Activated T-helper 1 cell treated with anti-CD3 and anti-CD28 coated beads, Interleukin-12 subunit alpha, Interleukin-12 subunit beta, Interleukin-2, Interleukin-4 antibody, amounts not matched to agents 30 ng/mL and 10 ng/mL and 1 ng/mL, durations not matched to agents 14 hours and 24 hours and 36 hours (primary cell): ENCODE results near the gene ATG13. TPM values are rescaled to one million over a fixed set of nuclear protein-coding genes. Genes with fewer than 3 reads are reported as not detected.
"Not testable (repeated sequence)": the region's sequence is repeated elsewhere in the genome, so short reads cannot be mapped to it uniquely, and the experiment has no call there.

Experiments
- DNase-seq: peaks from one replicate; pipeline ENCODE4 v3.0.0; 2021; ENCODE audit warnings: low spot score
- H3K27ac Mint-ChIP-seq: one replicate; pipeline ENCODE4 v1.8.0; 2021; ENCODE audit warnings: mild to moderate bottlenecking, mixed read lengths
- H3K27me3 Mint-ChIP-seq: one replicate; pipeline ENCODE4 v1.8.0; 2022; ENCODE audit warnings: mild to moderate bottlenecking, moderate library complexity, mixed read lengths; ENCODE audit not compliant: insufficient read depth
- H3K36me3 Mint-ChIP-seq: one replicate; pipeline ENCODE4 v1.8.0; 2021; ENCODE audit warnings: low read depth, mixed read lengths
- H3K4me1 Mint-ChIP-seq: one replicate; pipeline ENCODE4 v1.8.0; 2021; ENCODE audit warnings: low read depth, mixed read lengths
- H3K4me3 Mint-ChIP-seq: one replicate; pipeline ENCODE4 v1.8.0; 2021; ENCODE audit warnings: mild to moderate bottlenecking, moderate library complexity, mixed read lengths
- H3K9me3 Mint-ChIP-seq: one replicate; pipeline ENCODE4 v1.8.0; 2021; ENCODE audit warnings: mixed read lengths
- intact Hi-C: fragments of 100-400 bp; cut with micrococcal nuclease; formaldehyde crosslinking; loops from one replicate; pipeline ENCODE4 v1.15.1; 2024
- total RNA-seq: library from RNA; stranded (reverse); gene quantifications from 2 replicates; pipeline ENCODE4 v1.2.3, GENCODE V29; 2022

ATG13 gene
- 66.4 and 73.8 TPM in 2 replicates for total RNA-seq

- H3K27me3 Mint-ChIP-seq: no peaks in the 10 kb centered on the region
- H3K36me3 Mint-ChIP-seq: peaks cover 10% of the 10 kb centered on the region
Observed at GRCh38 chr11:46617134-46617971, at the start of gene ATG13, which contains the start of gene HARBI1. ATG13 (plus strand) TSS chr11:46617553; CDS start chr11:46644292, 26,739 bp downstream. HARBI1 (minus strand) TSS chr11:46617227; CDS start chr11:46616237, 990 bp downstream.

DNA sequence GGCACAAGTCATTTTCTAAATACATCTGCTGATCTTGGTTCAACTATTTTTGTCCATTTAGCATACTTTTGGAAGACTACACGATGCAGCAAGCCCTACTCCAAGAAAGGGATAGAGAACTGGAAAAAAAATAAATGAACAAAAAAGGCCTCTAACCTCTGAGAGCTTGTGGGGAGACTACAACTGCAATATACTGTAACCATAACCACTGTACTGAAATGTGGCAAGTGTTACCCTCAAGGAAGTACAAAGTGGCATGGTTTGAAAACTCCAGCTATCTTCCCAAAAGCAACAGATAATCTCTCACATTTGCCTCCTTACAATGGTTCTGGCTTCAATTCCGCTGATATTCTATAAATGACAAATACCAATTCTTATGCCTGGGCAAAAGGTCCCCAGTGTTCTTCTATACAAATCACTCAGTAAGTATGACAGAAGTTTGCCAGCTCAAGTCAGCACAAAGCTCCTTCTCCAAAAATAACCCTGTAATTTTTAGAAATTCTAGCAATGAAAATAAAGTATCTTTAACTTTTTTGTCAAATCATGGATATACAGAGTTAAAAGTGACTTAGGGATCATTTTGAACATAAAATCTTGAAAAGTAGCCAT lies 46.5 kb upstream of the ATG13 start:
- intact Hi-C loops: no loop called here
- Mint-ChIP-seq H3K4me1 (peaks cover 20% of the 10 kb centered on the region), H3K27me3 (no peaks in the 10 kb centered on the region), H3K36me3 (peaks cover 6% of the 10 kb centered on the region), H3K27ac (no peak overlapping the region), H3K9me3 (no peaks in the 10 kb centered on the region), H3K4me3 (no peak overlapping the region)
- no peak for DNase-seq

More at GRCh38 chr11:46617134-46617971, at the start of gene ATG13, which contains the start of gene HARBI1:
- peak within 1 kb of the TSS; percentile 89 for H3K4me3 Mint-ChIP-seq
- H3K27ac Mint-ChIP-seq: peak within 1 kb of the TSS; percentile 100
- H3K4me1 Mint-ChIP-seq: peaks cover 46% of the 10 kb centered on the region
- intact Hi-C loops: loop anchor here (1.0 to 5.0 kb wide), 15 partner anchors 23 to 1025 kb away; partner anchors contain the start of genes AMBRA1, ARHGAP1, CKAP5 and CRY2
- DNase-seq: peak; percentile 91
- no peaks in the 10 kb centered on the region for H3K9me3 Mint-ChIP-seq

GRCh38 chr11:46574656-46575055 lies 42.7 kb upstream of the ATG13 start:
- no peak overlapping the region for H3K4me3 Mint-ChIP-seq
- H3K4me1 Mint-ChIP-seq: peaks cover 20% of the 10 kb centered on the region
- intact Hi-C loops: no loop called here
- peaks cover 3% of the 10 kb centered on the region for H3K9me3 Mint-ChIP-seq
- no peaks in the 10 kb centered on the region for H3K27me3 Mint-ChIP-seq
- peaks cover 15% of the 10 kb centered on the region for H3K36me3 Mint-ChIP-seq
- no peak overlapping the region for H3K27ac Mint-ChIP-seq
- DNase-seq: no peak

GRCh38 chr11:46577058-46577457 lies 40.3 kb upstream of the ATG13 start:
- intact Hi-C loops: no loop called here
- Mint-ChIP-seq H3K9me3 (peaks cover 3% of the 10 kb centered on the region), H3K27me3 (no peaks in the 10 kb centered on the region), H3K4me1 (peaks cover 19% of the 10 kb centered on the region), H3K27ac (no peak overlapping the region), H3K4me3 (no peak overlapping the region), H3K36me3 (peaks cover 24% of the 10 kb centered on the region)
- DNase-seq: no peak

- peaks cover 27% of the 10 kb centered on the region for H3K36me3 Mint-ChIP-seq
- no peaks in the 10 kb centered on the region for H3K27me3 Mint-ChIP-seq
- no peaks in the 10 kb centered on the region for H3K9me3 Mint-ChIP-seq
- H3K4me3 Mint-ChIP-seq: no peak overlapping the region
- H3K4me1 Mint-ChIP-seq: peaks cover 10% of the 10 kb centered on the region
- H3K27ac Mint-ChIP-seq: no peak overlapping the region
- DNase-seq: no peak
- intact Hi-C loops: no loop called here
Observed at GRCh38 chr11:46582588-46582987, 34.8 kb upstream of the ATG13 start.

DNA sequence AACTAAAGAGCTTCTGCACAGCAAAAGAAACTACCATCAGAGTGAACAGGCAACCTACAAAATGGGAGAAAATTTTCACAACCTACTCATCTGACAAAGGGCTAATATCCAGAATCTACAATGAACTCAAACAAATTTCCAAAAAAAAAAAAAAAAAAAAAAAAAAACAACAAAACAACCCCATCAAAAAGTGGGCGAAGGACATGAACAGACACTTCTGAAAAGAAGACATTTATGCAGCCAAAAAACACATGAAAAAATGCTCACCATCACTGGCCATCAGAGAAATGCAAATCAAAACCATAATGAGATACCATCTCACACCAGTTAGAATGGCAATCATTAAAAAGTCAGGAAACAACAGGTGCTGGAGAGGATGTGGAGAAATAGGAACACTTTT lies 33.8 kb upstream of the ATG13 start:
- H3K4me3 Mint-ChIP-seq, H3K27me3 Mint-ChIP-seq, H3K27ac Mint-ChIP-seq, intact Hi-C loops, H3K9me3 Mint-ChIP-seq, DNase-seq, H3K4me1 Mint-ChIP-seq: not testable (repeated sequence)
- H3K36me3 Mint-ChIP-seq: peaks cover 26% of the 10 kb centered on the region

- H3K27ac Mint-ChIP-seq: no peak overlapping the region
- DNase-seq: no peak
- H3K36me3 Mint-ChIP-seq: peaks cover 16% of the 10 kb centered on the region
- no peaks in the 10 kb centered on the region for H3K9me3 Mint-ChIP-seq
- H3K4me1 Mint-ChIP-seq: peaks cover 27% of the 10 kb centered on the region
- intact Hi-C loops: no loop called here
- no peaks in the 10 kb centered on the region for H3K27me3 Mint-ChIP-seq
- no peak overlapping the region for H3K4me3 Mint-ChIP-seq
Observed at GRCh38 chr11:46588131-46588530, 29.2 kb upstream of the ATG13 start.

GRCh38 chr11:46588915-46589314 lies 28.4 kb upstream of the ATG13 start:
- H3K27ac Mint-ChIP-seq: no peak overlapping the region
- DNase-seq: no peak
- H3K27me3 Mint-ChIP-seq: no peaks in the 10 kb centered on the region
- H3K36me3 Mint-ChIP-seq: peaks cover 16% of the 10 kb centered on the region
- no peak overlapping the region for H3K4me3 Mint-ChIP-seq
- intact Hi-C loops: no loop called here
- peaks cover 30% of the 10 kb centered on the region for H3K4me1 Mint-ChIP-seq
- no peaks in the 10 kb centered on the region for H3K9me3 Mint-ChIP-seq

DNA sequence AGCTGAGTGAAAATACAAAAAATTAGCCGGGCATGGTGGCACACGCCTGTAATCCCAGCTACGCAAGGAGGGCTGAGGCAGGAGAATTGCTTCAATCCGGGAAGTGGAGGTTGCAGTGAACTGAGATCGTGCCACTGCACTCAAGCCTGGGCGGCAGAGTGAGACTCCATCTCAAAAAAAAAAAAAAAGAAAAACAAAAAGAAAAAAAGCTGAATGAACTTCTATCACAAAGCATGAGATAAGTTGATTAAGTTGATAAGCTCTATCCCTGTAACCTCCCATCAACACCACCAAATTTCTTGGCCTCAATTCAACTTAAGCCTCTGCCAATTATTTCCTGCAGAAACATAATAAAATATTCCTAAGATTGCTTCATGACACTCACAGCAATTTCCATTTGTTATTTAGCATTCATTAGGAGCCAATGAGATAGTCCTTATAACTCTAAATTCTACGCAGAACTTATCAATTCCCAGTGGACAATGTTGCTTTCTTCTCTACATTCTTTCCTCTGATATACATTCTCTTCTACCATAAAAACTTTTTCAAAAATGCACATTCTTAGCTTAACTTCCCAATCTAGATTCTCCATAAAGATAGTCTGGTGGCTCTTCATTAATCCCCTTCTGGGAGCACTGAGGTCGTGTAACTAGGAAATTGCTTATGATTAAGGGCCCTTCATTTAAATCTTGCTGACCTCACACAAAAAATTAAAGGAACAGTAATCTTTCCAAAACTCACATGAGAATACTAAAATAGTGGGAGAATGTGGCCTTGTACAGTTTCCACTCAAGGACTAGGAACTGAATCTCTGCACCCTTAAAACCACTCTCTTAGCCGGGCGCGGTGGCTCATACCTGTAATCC lies 26.4 kb upstream of the ATG13 start:
- H3K36me3 Mint-ChIP-seq: peaks cover 16% of the 10 kb centered on the region
- intact Hi-C loops: loop anchor here (10.0 kb wide), 1 partner anchor 356 kb away; no protein-coding TSS in a partner anchor
- H3K27ac Mint-ChIP-seq: no peak overlapping the region
- no peaks in the 10 kb centered on the region for H3K9me3 Mint-ChIP-seq
- H3K4me3 Mint-ChIP-seq: peak overlapping the region; percentile 8
- H3K27me3 Mint-ChIP-seq: no peaks in the 10 kb centered on the region
- DNase-seq: no peak
- H3K4me1 Mint-ChIP-seq: peaks cover 38% of the 10 kb centered on the region

GRCh38 chr11:46593550-46594373 lies 23.6 kb upstream of the ATG13 start, which contains the start of gene AMBRA1:
AMBRA1 (minus strand) TSS chr11:46594023; CDS start chr11:46548380, 45,643 bp downstream.
- intact Hi-C loops: loop anchor here (1.0 to 10.0 kb wide), 6 partner anchors 24 to 675 kb away; partner anchors contain the start of genes ARHGAP1, ATG13 and HARBI1
- peak within 1 kb of the TSS; percentile 93 for H3K4me3 Mint-ChIP-seq
- H3K4me1 Mint-ChIP-seq: peaks cover 44% of the 10 kb centered on the region

GRCh38 chr11:46594374-46594700 lies 23.0 kb upstream of the ATG13 start:
- intact Hi-C loops: loop anchor here (1.0 to 10.0 kb wide), 6 partner anchors 23 to 676 kb away; partner anchors contain the start of genes ARHGAP1, ATG13 and HARBI1
- Mint-ChIP-seq H3K27me3 (no peaks in the 10 kb centered on the region), H3K4me1 (peaks cover 38% of the 10 kb centered on the region), H3K36me3 (peaks cover 5% of the 10 kb centered on the region), H3K27ac (peak overlapping the region; percentile 87), H3K9me3 (no peaks in the 10 kb centered on the region), H3K4me3 (peak overlapping the region; percentile 93)
- DNase-seq: no peak

More at GRCh38 chr11:46593550-46594373, 23.6 kb upstream of the ATG13 start, which contains the start of gene AMBRA1:
- peaks cover 5% of the 10 kb centered on the region for H3K36me3 Mint-ChIP-seq
- no peaks in the 10 kb centered on the region for H3K9me3 Mint-ChIP-seq
- H3K27ac Mint-ChIP-seq: peak within 1 kb of the TSS; percentile 87
- DNase-seq: peak; percentile 81
- H3K27me3 Mint-ChIP-seq: no peaks in the 10 kb centered on the region
